G401.6 (cell line): ENCODE results near the gene CTNND2.

Experiments used
- FAIRE-seq: peaks from 2 replicates; lab custom pipeline; 2012; peaks lifted over from hg19 to GRCh38; lab: Jason Lieb, UNC

CTNND2 gene

GRCh38 chr5:10984021-10984715, 920.1 kb downstream of the CTNND2 start:
- FAIRE-seq = no peak

DNA sequence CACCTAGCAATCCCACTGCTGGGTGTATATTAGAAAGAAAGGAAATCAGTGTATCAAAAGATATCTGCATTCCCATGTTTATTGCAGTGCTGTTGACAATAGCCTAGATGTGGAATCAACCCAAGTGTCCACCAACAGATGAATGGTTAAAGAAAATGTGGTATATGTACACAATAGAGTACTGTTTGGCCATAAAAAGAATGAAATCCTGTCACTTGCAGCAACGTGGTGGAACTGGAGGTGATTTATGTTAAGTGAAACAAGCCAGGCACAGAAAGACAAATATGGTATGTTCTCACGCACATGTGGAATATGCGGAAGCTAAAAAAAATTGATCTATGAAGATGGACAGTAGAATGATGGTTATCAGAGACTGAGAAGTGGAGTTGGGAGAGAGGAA, 921.6 kb downstream of the CTNND2 start:
- FAIRE-seq = no peak

GRCh38 chr5:10981932-10982331, 922.3 kb downstream of the CTNND2 start:
- no peak for FAIRE-seq

- no peak for FAIRE-seq
Measured at GRCh38 chr5:10977011-10977410, 927.2 kb downstream of the CTNND2 start.

DNA sequence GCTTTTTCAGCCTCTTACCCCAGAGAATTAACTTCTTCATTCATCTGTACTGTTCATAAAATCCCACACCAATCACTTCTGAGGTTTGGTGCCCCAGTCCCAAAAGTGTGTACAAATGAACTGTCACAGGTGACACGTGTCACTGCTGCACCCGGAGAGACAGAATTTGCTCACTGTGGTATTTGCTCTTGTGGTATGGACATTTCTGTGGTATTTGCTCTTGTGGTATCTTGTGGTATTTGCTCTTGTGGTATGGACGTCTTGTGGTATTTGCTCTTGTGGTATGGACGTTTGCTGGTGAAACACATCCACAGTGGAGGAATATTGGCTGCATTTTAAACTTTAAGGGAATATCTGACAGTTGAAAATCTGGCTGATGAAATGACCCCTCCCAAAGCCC, 928.3 kb downstream of the CTNND2 start:
- no peak for FAIRE-seq

GRCh38 chr5:10974850-10975249, 929.4 kb downstream of the CTNND2 start:
- FAIRE-seq = no peak

DNA sequence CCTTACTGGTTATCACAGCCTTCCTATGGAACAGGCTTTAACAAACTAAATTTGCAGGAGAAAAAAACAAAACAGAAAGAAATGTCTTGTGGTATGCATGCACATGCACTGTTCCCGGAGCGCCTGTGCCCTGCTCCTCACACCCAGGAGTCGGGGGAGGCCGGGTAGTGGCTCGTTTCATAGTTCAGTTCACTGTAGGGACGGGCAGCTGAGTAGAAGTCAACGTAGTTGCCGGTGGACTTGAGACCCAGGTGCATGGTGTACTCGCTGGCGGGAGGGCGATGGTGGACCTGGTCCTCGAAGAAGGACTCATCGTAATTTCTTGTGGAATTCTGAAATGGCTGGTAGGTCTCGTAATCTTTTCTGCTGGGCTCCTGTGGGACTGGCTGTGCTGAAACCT, 930.9 kb downstream of the CTNND2 start:
- FAIRE-seq = no peak

DNA sequence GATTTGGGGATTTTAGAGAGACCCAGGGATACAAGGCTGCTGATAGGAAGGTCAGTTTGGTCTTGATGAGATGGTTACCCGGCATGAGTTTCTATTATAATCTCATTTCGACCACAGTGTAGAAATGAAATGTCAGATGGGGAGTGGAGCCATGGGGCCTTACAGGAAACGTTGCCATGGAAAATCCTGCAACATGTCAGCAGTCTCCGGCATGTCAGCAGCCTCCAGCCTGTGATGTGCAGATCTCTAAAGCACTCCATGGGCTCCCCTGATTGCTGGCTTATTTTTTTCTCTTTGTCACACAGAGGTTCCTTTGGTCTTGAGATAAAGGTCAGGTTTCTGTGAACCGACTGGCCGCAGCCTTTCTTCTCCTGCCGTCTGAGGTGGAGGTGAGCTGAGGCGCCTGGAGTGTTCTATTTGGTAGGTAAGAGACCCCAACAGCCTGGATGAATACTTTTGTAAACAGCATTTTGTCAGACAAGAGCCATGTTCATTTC, 934.5 kb downstream of the CTNND2 start:
- FAIRE-seq = no peak

GRCh38 chr5:10964806-10965205, 939.4 kb downstream of the CTNND2 start:
- no peak for FAIRE-seq

DNA sequence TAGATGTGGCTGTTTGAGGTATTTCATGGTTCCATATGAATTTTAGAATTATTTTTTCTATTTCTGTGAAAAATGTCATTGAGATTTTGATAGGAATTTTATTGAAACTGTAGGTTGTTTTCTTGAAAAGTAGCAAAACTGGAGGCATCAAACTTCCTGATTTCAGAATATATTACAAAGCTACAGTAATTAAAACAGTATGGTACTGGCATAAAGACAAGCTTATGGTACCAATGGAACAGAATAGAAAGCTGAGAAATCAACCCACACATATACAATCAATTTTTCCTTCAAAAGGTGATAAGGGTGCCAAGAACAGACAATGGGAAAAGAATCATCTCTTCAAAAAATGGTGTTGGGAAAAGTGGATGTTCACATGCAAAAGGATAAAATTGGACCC, 945.5 kb downstream of the CTNND2 start:
- FAIRE-seq = no peak

- FAIRE-seq = no peak
Measured at GRCh38 chr5:10949856-10950630, 954.2 kb downstream of the CTNND2 start.

- no peak for FAIRE-seq
Measured at GRCh38 chr5:10946050-10946449, 958.2 kb downstream of the CTNND2 start.

DNA sequence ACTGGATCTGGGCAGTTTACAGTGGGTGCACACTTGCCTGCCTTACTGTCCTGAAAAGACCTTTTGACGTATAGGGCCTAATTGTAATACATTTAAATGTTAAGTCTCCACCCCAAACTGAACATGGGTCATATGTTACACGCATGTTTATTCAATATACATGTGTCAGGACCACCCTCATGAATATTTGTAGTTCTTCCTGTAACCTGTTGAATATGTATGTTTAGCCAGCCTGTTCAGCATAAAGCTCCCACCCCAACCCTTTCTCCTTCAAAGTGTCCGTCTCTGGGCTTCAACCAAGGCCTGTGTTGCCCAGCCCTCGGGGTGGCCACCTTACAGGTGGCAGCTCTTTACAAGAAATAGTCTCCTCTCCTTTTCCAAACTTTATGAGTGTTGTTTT, 962.3 kb downstream of the CTNND2 start:
- FAIRE-seq = no peak

- FAIRE-seq = no peak
Measured at GRCh38 chr5:10936081-10936855, 968.0 kb downstream of the CTNND2 start.

DNA sequence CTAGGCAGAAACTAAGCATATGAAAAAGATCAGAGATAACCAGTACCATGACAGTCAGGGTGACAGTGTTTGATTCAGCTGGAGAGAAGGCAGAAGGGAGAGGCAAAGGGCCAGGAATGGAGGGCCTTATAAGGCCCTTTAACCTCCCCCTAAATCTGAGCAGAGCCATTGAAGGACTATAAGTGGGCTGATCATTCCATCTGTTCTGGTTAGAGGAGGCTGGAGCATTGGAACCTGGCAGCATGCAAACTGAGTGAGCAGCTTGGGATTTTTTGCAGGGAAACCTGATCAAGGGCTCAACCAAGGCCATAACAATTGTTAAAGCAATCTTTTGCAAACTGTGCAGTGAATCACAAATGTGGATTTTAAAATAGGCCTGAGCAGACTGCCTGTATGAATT, 968.7 kb downstream of the CTNND2 start:
- FAIRE-seq = no peak

GRCh38 chr5:10934783-10935355, 969.4 kb downstream of the CTNND2 start:
- no peak for FAIRE-seq

DNA sequence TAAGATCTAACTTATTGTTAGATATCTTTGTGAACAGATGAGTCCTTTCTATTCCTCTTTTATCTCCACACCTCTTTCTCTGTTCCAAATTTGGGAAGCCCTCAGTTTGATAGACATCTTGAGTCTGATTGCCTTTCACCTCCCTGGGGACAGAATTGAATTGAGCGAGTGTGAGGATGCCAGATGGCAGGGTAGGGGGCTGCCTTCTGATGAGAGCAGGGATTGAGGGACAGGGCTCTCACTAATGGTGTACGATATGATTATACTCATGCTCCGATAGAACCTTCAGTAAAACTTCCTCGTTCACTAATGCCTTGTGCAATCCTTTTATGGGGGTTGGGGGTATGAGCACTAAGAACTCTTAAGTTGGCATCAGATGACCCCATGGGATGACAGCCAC, 971.1 kb downstream of the CTNND2 start:
- no peak for FAIRE-seq

- FAIRE-seq = no peak
Measured at GRCh38 chr5:10932426-10932825, 971.8 kb downstream of the CTNND2 start.

DNA sequence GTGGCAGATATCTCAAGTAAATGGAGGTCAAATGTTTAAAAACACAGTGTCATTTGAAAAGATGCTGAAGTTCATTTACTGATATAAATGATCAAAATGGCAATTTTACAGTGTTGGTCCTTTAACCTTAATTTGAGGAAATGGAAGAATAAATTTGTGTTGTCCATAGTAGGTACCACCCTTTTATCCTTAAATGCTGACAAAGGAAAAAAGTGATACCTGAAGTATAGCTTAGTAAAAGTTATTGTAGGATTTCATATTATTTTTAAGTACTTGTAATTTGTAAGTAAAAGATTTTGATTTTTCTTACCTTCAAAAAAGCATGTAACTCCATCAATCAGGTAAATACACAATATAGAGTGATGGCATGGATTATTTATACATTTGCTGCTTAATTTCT, 976.6 kb downstream of the CTNND2 start:
- FAIRE-seq = no peak

DNA sequence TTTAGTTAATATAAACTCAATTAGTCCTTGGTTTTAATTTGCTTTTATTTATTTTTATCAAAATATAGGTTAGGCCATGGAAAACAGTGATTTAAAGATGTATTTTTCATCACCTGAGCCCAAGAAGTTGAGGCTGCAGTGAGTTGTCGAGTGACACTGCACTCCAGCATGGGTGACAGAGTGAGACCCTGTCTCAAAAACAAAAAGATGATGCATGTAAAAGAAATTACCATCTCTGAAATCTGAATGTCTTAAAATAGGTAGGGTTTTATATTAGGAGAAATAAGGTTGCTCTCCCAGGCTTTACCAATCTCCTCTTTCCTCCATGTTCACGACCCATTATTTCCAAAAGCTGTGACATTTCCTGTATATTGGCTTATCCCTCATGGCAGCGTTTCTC, 980.9 kb downstream of the CTNND2 start:
- no peak for FAIRE-seq
